PC-9 (cell line): ENCODE results near the gene EXOSC7. TPM values are rescaled to one million over a fixed set of nuclear protein-coding genes. Genes with fewer than 3 reads are reported as not detected.

ENCODE experiments used
- BruUV-seq: library from RNA; stranded (reverse); fragments of 400-500 nt; replicated peaks from 2 replicates; lab custom pipeline; 2021; lab: Mats Ljungman, UMichigan
- CTCF ChIA-PET: fragments of 300-600 bp; sonication (Branson Sonifier 250); formaldehyde crosslinking; loops from one replicate; lab custom pipeline; 2022; ENCODE audit warnings: antibody characterized with exemption; lab: Charles Lee
- POLR2A ChIA-PET: fragments of 300-600 bp; sonication (Branson Sonifier 250); formaldehyde crosslinking; loops from one replicate; lab custom pipeline; 2022; ENCODE audit warnings: antibody characterized with exemption; ENCODE audit not compliant: unreplicated experiment; lab: Charles Lee
- DNase-seq, 2 experiments: peaks; one replicate each; pipeline versions ENCODE4 v3.0.0 to v3.0.0-alpha.2; 2015 to 2022; ENCODE audit warnings: mixed read lengths in 1 of 2
- H2AFZ ChIP-seq: fragments of 200-600 bp; sonication (generic); 2 replicates; pipeline ENCODE4 v1.8.1; 2017; ENCODE audit warnings: antibody characterized with exemption
- H3F3A ChIP-seq: fragments of 200-600 bp; sonication (generic); 2 replicates; pipeline ENCODE4 v1.8.1; 2017; ENCODE audit warnings: antibody characterized with exemption, mild to moderate bottlenecking, low read depth; ENCODE audit not compliant: insufficient read depth
- H3K27ac ChIP-seq: fragments of 200-600 bp; sonication (generic); 2 replicates; pipeline ENCODE4 v1.6.1; 2016; ENCODE audit warnings: mixed run types
- H3K27me3 ChIP-seq: fragments of 200-600 bp; sonication (generic); 2 replicates; pipeline ENCODE4 v1.6.1; 2016; ENCODE audit warnings: low read depth, mixed run types; ENCODE audit not compliant: insufficient read depth
- H3K36me3 ChIP-seq: fragments of 200-600 bp; sonication (generic); 2 replicates; pipeline ENCODE4 v1.6.1; 2016; ENCODE audit warnings: low read depth, mixed run types
- H3K4me1 ChIP-seq: fragments of 200-600 bp; sonication (generic); replicated peaks from 2 replicates; pipeline ENCODE4 v1.6.1; 2016; ENCODE audit warnings: mixed run types; ENCODE audit not compliant: insufficient read depth
- H3K4me2 ChIP-seq: fragments of 200-600 bp; sonication (generic); 2 replicates; pipeline ENCODE4 v1.6.1; 2017; ENCODE audit warnings: mixed run types
- H3K4me3 ChIP-seq: fragments of 200-600 bp; sonication (generic); 2 replicates; pipeline ENCODE4 v1.6.1; 2016; ENCODE audit warnings: mixed run types
- H3K79me2 ChIP-seq: fragments of 200-600 bp; sonication (generic); 2 replicates; pipeline ENCODE4 v1.6.1; 2017; ENCODE audit warnings: low read depth, mixed run types
- H3K9me2 ChIP-seq: fragments of 200-600 bp; sonication (generic); 2 replicates; pipeline ENCODE4 v1.8.1; 2017; ENCODE audit warnings: mild to moderate bottlenecking; ENCODE audit not compliant: insufficient read depth
- H3K9me3 ChIP-seq: fragments of 200-600 bp; sonication (generic); 2 replicates; pipeline ENCODE4 v1.8.1; 2016; ENCODE audit warnings: low read depth; ENCODE audit not compliant: insufficient read depth
- H4K20me1 ChIP-seq: fragments of 200-600 bp; sonication (generic); 2 replicates; pipeline ENCODE4 v1.8.1; 2017; ENCODE audit not compliant: insufficient read depth
- EZH2 ChIP-seq: fragments of 200-600 bp; sonication (generic); IDR thresholded peaks from 2 replicates; pipeline ENCODE4 v1.8.0; 2017; ENCODE audit warnings: antibody characterized with exemption, low read depth
- intact Hi-C: fragments of 100-400 bp; cut with micrococcal nuclease; formaldehyde crosslinking; loops from one replicate; pipeline ENCODE4 v1.10.0; 2022; ENCODE audit not compliant: unreplicated experiment
- total RNA-seq: library from RNA; stranded (reverse); gene quantifications from 2 replicates; pipeline ENCODE4 v1.2.3, GENCODE V29; 2021
- TF ChIP-seq, protein P1 (sequence below): fragments of 200-600 bp; sonication (generic); conservative IDR thresholded peaks from 2 replicates; pipeline ENCODE4 v1.6.1; 2017; ENCODE audit warnings: mixed run types, antibody characterized with exemption, mild to moderate bottlenecking, moderate library complexity

Gene EXOSC7
- total RNA-seq, 1 experiment from 2014 or later, result 56.2 TPM

DNA sequence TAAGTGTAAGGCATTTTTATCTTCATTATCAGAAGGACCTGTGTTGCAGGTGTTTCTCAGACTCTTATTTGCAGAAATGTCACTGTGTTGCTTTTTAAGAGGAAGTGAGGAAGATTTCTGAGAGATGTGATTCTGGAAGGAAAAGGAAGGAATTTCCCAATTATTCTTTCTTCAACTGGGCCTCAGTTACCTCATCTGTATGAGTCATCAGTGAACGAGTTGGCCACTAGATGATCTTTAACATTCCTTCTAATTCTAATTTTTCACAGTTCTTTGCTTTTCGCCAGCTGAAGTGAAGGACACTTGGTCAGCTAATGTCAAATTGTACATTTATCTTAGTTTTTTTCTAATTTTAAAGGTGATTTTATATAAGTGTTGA lies 79.0 kb downstream of the EXOSC7 start:
- Histone ChIP-seq H2AFZ (no peak overlapping the region), H3K4me1 (peaks cover 61% of the 10 kb centered on the region), H3K27me3 (no peaks in the 10 kb centered on the region), H3F3A (peaks cover 46% of the 10 kb centered on the region), H3K4me2 (peak overlapping the region; percentile 33), H3K9me3 (no peaks in the 10 kb centered on the region; the same call in 1 of the 2 replicates), H3K27ac (peak overlapping the region; percentile 66), H3K4me3 (no peak overlapping the region), H3K36me3 (no peaks in the 10 kb centered on the region), H4K20me1 (no peaks in the 10 kb centered on the region), H3K79me2 (no peaks in the 10 kb centered on the region), H3K9me2 (no peaks in the 10 kb centered on the region)
- intact Hi-C loops, result no loop called here
- CTCF ChIA-PET, result no interaction called here
- POLR2A ChIA-PET, result interaction anchor here (0.6 to 0.7 kb wide), 2 partner anchors 13 to 41 kb away, joined by 3 to 6 read pairs; no protein-coding TSS in a partner anchor
- DNase-seq, result peak in 1 of 2 experiments; percentile 78
- TF ChIP-seq, protein P1, sequence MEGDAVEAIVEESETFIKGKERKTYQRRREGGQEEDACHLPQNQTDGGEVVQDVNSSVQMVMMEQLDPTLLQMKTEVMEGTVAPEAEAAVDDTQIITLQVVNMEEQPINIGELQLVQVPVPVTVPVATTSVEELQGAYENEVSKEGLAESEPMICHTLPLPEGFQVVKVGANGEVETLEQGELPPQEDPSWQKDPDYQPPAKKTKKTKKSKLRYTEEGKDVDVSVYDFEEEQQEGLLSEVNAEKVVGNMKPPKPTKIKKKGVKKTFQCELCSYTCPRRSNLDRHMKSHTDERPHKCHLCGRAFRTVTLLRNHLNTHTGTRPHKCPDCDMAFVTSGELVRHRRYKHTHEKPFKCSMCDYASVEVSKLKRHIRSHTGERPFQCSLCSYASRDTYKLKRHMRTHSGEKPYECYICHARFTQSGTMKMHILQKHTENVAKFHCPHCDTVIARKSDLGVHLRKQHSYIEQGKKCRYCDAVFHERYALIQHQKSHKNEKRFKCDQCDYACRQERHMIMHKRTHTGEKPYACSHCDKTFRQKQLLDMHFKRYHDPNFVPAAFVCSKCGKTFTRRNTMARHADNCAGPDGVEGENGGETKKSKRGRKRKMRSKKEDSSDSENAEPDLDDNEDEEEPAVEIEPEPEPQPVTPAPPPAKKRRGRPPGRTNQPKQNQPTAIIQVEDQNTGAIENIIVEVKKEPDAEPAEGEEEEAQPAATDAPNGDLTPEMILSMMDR, result no peak
- no peak for TF ChIP-seq EZH2
- no TSS peak for BruUV-seq

DNA sequence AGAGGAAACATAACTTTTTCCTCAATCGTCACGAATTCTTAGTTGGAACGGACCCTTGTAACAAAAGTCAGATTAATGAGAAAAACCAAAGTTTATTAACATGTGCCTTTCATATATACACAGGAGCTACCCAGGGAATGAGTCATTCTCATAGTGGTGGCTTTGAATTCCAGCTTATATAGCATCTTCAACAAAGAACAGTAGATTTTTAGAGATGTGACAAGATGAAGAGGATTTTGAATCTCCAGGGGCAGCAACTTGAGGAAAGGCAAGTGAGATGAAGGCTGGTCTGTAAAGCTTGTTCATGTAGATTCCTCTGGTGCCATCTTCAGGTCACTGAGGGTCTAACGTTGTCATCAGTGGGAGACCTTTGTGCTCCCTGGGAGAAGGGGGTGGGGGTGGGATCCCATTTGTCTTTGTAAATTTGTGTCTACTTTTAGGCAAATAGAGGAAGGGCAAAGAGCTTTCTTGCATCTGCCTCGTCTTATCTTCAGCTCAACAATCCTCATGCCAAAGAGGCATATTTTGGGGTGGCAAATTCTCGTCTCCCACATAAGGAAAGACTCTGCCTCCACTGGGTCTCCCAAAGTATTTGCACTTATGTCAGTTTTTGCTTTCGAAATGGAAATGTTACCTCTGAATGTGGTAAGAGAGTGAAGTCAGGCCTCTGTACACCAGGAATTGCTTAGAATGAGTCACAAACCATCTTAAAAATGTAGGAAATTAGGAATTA lies 79.5 kb downstream of the EXOSC7 start:
- ChIA-PET POLR2A (interaction anchor here (0.6 to 0.7 kb wide), 2 partner anchors 13 to 40 kb away, joined by 3 to 6 read pairs; no protein-coding TSS in a partner anchor), CTCF (no interaction called here)
- Histone ChIP-seq H3K9me3 (no peaks in the 10 kb centered on the region; the same call in 1 of the 2 replicates), H3K27ac (peak overlapping the region; percentile 66), H2AFZ (no peak overlapping the region), H3K36me3 (no peaks in the 10 kb centered on the region), H3K4me3 (no peak overlapping the region), H4K20me1 (no peaks in the 10 kb centered on the region), H3K27me3 (no peaks in the 10 kb centered on the region), H3K79me2 (no peaks in the 10 kb centered on the region), H3F3A (peaks cover 46% of the 10 kb centered on the region), H3K4me1 (peaks cover 61% of the 10 kb centered on the region), H3K4me2 (peak overlapping the region; percentile 33), H3K9me2 (no peaks in the 10 kb centered on the region)
- TF ChIP-seq EZH2, result no peak
- TF ChIP-seq, protein P1, result 0 out of 2 replicates have a peak, but pooled peaks have one; percentile 33
- intact Hi-C loops, result no loop called here
- peak in 1 of 2 experiments; percentile 57 for DNase-seq
- no TSS peak for BruUV-seq

GRCh38 chr3:45056608-45057301 lies 80.7 kb downstream of the EXOSC7 start:
- no peaks in the 10 kb centered on the region for H4K20me1 ChIP-seq
- H3K9me2 ChIP-seq, result no peaks in the 10 kb centered on the region
- H3K9me3 ChIP-seq, result no peaks in the 10 kb centered on the region; the same call in 1 of the 2 replicates
- peak; percentile 18 to 48 for DNase-seq
- H3K4me3 ChIP-seq, result no peak overlapping the region
- ChIA-PET CTCF (interaction anchor here (0.9 kb wide), 1 partner anchor 16 kb away, joined by 3 read pairs; no protein-coding TSS in a partner anchor), POLR2A (interaction anchor here (0.6 kb wide), 1 partner anchor 39 kb away, joined by 5 read pairs; no protein-coding TSS in a partner anchor)
- peak overlapping the region; percentile 18; the same call in 1 of the 2 replicates for H3K4me2 ChIP-seq
- no peaks in the 10 kb centered on the region for H3K27me3 ChIP-seq
- H2AFZ ChIP-seq, result no peak overlapping the region
- BruUV-seq, result no TSS peak
- intact Hi-C loops, result no loop called here
- H3K36me3 ChIP-seq, result no peaks in the 10 kb centered on the region
- H3K27ac ChIP-seq, result peak overlapping the region; percentile 66
- no peaks in the 10 kb centered on the region for H3K79me2 ChIP-seq
- TF ChIP-seq, protein P1, result no peak
- no peak for TF ChIP-seq EZH2
- peaks cover 61% of the 10 kb centered on the region for H3K4me1 ChIP-seq
- peaks cover 46% of the 10 kb centered on the region for H3F3A ChIP-seq
